HG03066 (cell line): ENCODE measurements around the gene SLC9C1.

Experiments used
- ATAC-seq: cut with Tn5 transposase; IDR thresholded peaks from one replicate; pipeline ENCODE4 v1.9.1; 2021; ENCODE audit warnings: low read depth; ENCODE audit not compliant: unreplicated experiment

Gene SLC9C1

GRCh38 chr3:112293368-112294321 lies at the start of gene SLC9C1:
SLC9C1 (minus strand) TSS chr3:112294216; CDS start chr3:112286791, 7,425 bp downstream.
- peak; percentile 56 for ATAC-seq

- ATAC-seq = no peak
Observed at GRCh38 chr3:112341386-112341785, 47.4 kb upstream of the SLC9C1 start.

- ATAC-seq = no peak
Observed at GRCh38 chr3:112339609-112340008, 45.6 kb upstream of the SLC9C1 start.

GRCh38 chr3:112339134-112339533 lies 45.1 kb upstream of the SLC9C1 start:
- no peak for ATAC-seq

GRCh38 chr3:112338727-112339056 lies 44.7 kb upstream of the SLC9C1 start:
- ATAC-seq = no peak

- no peak for ATAC-seq
Observed at GRCh38 chr3:112338021-112338726, 44.2 kb upstream of the SLC9C1 start.

GRCh38 chr3:112335434-112335781 lies 41.4 kb upstream of the SLC9C1 start:
- no peak for ATAC-seq

GRCh38 chr3:112334691-112335433 lies 40.8 kb upstream of the SLC9C1 start:
- no peak for ATAC-seq

GRCh38 chr3:112333381-112334317 lies 39.6 kb upstream of the SLC9C1 start:
- ATAC-seq = peak; percentile 47

- peak; percentile 47 for ATAC-seq
Observed at GRCh38 chr3:112333002-112333380, 39.0 kb upstream of the SLC9C1 start, which contains the start of gene CD200. CD200 (plus strand) TSS chr3:112333156; CDS start chr3:112333213, 57 bp downstream.

GRCh38 chr3:112331851-112332250 lies 37.8 kb upstream of the SLC9C1 start:
- no peak for ATAC-seq

GRCh38 chr3:112327371-112327951 lies 33.4 kb upstream of the SLC9C1 start:
- peak; percentile 99 for ATAC-seq

GRCh38 chr3:112321867-112322652 lies 28.0 kb upstream of the SLC9C1 start:
- ATAC-seq = no peak

GRCh38 chr3:112320691-112321090 lies 26.7 kb upstream of the SLC9C1 start:
- no peak for ATAC-seq

- ATAC-seq = no peak
Observed at GRCh38 chr3:112319516-112320276, 25.7 kb upstream of the SLC9C1 start.

GRCh38 chr3:112315791-112316190 lies 21.8 kb upstream of the SLC9C1 start:
- no peak for ATAC-seq

- ATAC-seq = no peak
Observed at GRCh38 chr3:112314649-112315048, 20.6 kb upstream of the SLC9C1 start.
